K562 (cell line): ENCODE data around the gene GLUL. TPM values are rescaled to one million over a fixed set of nuclear protein-coding genes. Genes with fewer than 3 reads are reported as not detected.

Experiments
- ATAC-seq: fragments of 200-7000 bp; cut with Tn5 transposase; 3 replicates; pipeline ENCODE4 v1.9.1; 2020; ENCODE audit warnings: moderate library complexity
- BruUV-seq: library from RNA; stranded (reverse); fragments of 400-500 nt; replicated peaks from 2 replicates; lab custom pipeline; 2021; lab: Mats Ljungman, UMichigan
- CTCF ChIA-PET: fragments of 300-600 bp; formaldehyde crosslinking; extraction: SDS; loops from one replicate; lab custom pipeline; 2021; ENCODE audit warnings: low intra/inter-chr PET ratio; lab: Yijun Ruan, JAX
- POLR2A ChIA-PET: fragments of 300-600, 350-650 bp; sonication (Branson Sonifier 250); formaldehyde crosslinking; extraction: SDS; loops from one replicate; lab custom pipeline; 2021; ENCODE audit warnings: antibody characterized with exemption, inconsistent platforms; lab: Yijun Ruan, JAX
- DNase-seq, 4 experiments: peaks; one replicate each; pipeline versions ENCODE4 v3.0.0 to v3.0.0-alpha.2; 2011 to 2018; ENCODE audit warnings: low spot score in 3 of 4, mixed read lengths in 3 of 4; ENCODE audit errors: extremely low read depth in 1 of 4
- FAIRE-seq: peaks from 2 replicates; lab custom pipeline; 2011; peaks lifted over from hg19 to GRCh38; lab: Jason Lieb, UNC
- H2AFZ ChIP-seq: 2 replicates; pipeline ENCODE4 v1.6.0; 2011; ENCODE audit warnings: low read depth, low read length, control low read depth, inconsistent platforms
- H3K27ac ChIP-seq: fragments of 200-600 bp; 3 replicates; pipeline ENCODE4 v1.8.0; 2011; ENCODE audit warnings: low read depth, mild to moderate bottlenecking, control low read depth, inconsistent platforms, low read length, moderate library complexity, mixed read lengths; ENCODE audit errors: extremely low read depth
- H3K27me3 ChIP-seq, 2 experiments: fragments of 300-600 bp in 1 of 2; 2 replicates in 1 of 2; 3 replicates in 1 of 2; pipeline versions ENCODE4 v1.6.0 to v1.8.0; 2011; ENCODE audit warnings: inconsistent platforms in 2 of 2, low read length in 2 of 2, mild to moderate bottlenecking in 1 of 2, mixed read lengths in 1 of 2, moderate library complexity in 1 of 2; ENCODE audit not compliant: control insufficient read depth in 2 of 2, insufficient read depth in 2 of 2
- H3K36me3 ChIP-seq: fragments of 300-600 bp; 3 replicates; pipeline ENCODE4 v1.8.0; 2011; ENCODE audit warnings: mild to moderate bottlenecking, low read length, inconsistent platforms; ENCODE audit not compliant: control insufficient read depth, insufficient read depth
- H3K4me1 ChIP-seq, 2 experiments: fragments of 200-600 bp in 1 of 2; replicated peaks in 1 of 2; 2 replicates in 1 of 2; 3 replicates in 1 of 2; pipeline versions ENCODE4 v1.5.1 to v1.8.0; 2011; ENCODE audit warnings: inconsistent platforms in 2 of 2, low read length in 2 of 2, mild to moderate bottlenecking in 1 of 2, mixed read lengths in 1 of 2, moderate library complexity in 1 of 2; ENCODE audit not compliant: control insufficient read depth in 2 of 2, insufficient read depth in 2 of 2
- H3K4me2 ChIP-seq: 2 replicates; pipeline ENCODE4 v1.6.1; 2011; ENCODE audit warnings: low read length, control low read depth, inconsistent platforms, mixed read lengths; ENCODE audit not compliant: insufficient read depth
- H3K4me3 ChIP-seq: fragments of 200-600 bp; sonication (generic), shearing (Covaris generic); 2 replicates; pipeline ENCODE4 v1.5.1; 2016; ENCODE audit warnings: control low read depth, inconsistent platforms
- H3K79me2 ChIP-seq: fragments of 200-600 bp; 3 replicates; pipeline ENCODE4 v1.8.0; 2011; ENCODE audit warnings: low read length, inconsistent platforms; ENCODE audit not compliant: control insufficient read depth, insufficient read depth
- H3K9ac ChIP-seq, 2 experiments: 2 replicates each; pipeline versions ENCODE4 v1.6.0 to v1.6.1; 2011; ENCODE audit warnings: low read depth in 2 of 2, low read length in 2 of 2, control low read depth in 1 of 2, inconsistent platforms in 1 of 2, mild to moderate bottlenecking in 1 of 2, mixed read lengths in 1 of 2; ENCODE audit not compliant: insufficient read depth in 1 of 2
- H3K9me1 ChIP-seq: one replicate; pipeline ENCODE4 v1.6.0; 2011; ENCODE audit warnings: inconsistent platforms, mild to moderate bottlenecking, low read length, moderate library complexity; ENCODE audit not compliant: control insufficient read depth, insufficient read depth
- H3K9me3 ChIP-seq: replicated peaks from 2 replicates; pipeline ENCODE4 v1.5.1; 2011; ENCODE audit warnings: low read depth, low read length, inconsistent platforms; ENCODE audit not compliant: control insufficient read depth, insufficient read depth
- H4K20me1 ChIP-seq: replicated peaks from 2 replicates; pipeline ENCODE4 v1.6.1; 2011; ENCODE audit warnings: low read length, inconsistent platforms, mixed read lengths; ENCODE audit not compliant: control insufficient read depth, insufficient read depth
- CHD1 ChIP-seq: fragments of 200-600 bp; sonication (generic); IDR thresholded peaks from one replicate; pipeline ENCODE4 v1.6.1; 2012; ENCODE audit warnings: mild to moderate bottlenecking, moderate library complexity, low read length, inconsistent platforms
- ELF2 ChIP-seq: fragments of 250-450 bp; sonication (Bioruptor Pico); IDR thresholded peaks from 2 replicates; pipeline ENCODE4 v1.5.0; 2021; ENCODE audit warnings: mild to moderate bottlenecking
- ELK3 ChIP-seq: fragments of 450-650 bp; formaldehyde crosslinking; IDR thresholded peaks from 2 replicates; pipeline ENCODE4 v1.4.0; 2020; ENCODE audit warnings: mild to moderate bottlenecking
- MCM2 ChIP-seq: fragments of 450-650 bp; IDR thresholded peaks from 2 replicates; pipeline ENCODE4 v1.6.1; 2017; ENCODE audit warnings: low read depth, mild to moderate bottlenecking
- MEF2D ChIP-seq: conservative IDR thresholded peaks from 2 replicates; pipeline ENCODE4 v1.6.1; 2016; ENCODE audit warnings: low read depth, missing genetic modification characterization, missing compliant biosample characterization
- PHTF2 ChIP-seq: fragments of 250-450 bp; sonication (Bioruptor Pico); IDR thresholded peaks from 2 replicates; pipeline ENCODE4 v1.5.0; 2021; ENCODE audit warnings: mild to moderate bottlenecking
- POLR2AphosphoS5 ChIP-seq: IDR thresholded peaks from 2 replicates; pipeline ENCODE4 v1.6.1; 2011; ENCODE audit warnings: mild to moderate bottlenecking, low read depth, low read length, moderate library complexity; ENCODE audit not compliant: control insufficient read depth, insufficient read depth
- POLR2G ChIP-seq: fragments of 200-400 bp; formaldehyde crosslinking; IDR thresholded peaks from 2 replicates; pipeline ENCODE4 v1.6.1; 2017; ENCODE audit warnings: low read depth, mild to moderate bottlenecking, antibody characterized with exemption, low read length, moderate library complexity
- RAD21 ChIP-seq, 2 experiments: fragments of 250-450 bp in 1 of 2; fragments of 450-650 bp in 1 of 2; sonication (Bioruptor Pico) in 1 of 2; formaldehyde crosslinking in 1 of 2; IDR thresholded peaks in 1 of 2; conservative IDR thresholded peaks in 1 of 2; 2 replicates each; pipeline versions ENCODE4 v1.4.0 to v1.8.0; 2020 to 2022; ENCODE audit warnings: mild to moderate bottlenecking in 2 of 2, moderate library complexity in 1 of 2
- RBFOX2 ChIP-seq: fragments of 200-400 bp; formaldehyde crosslinking; IDR thresholded peaks from 2 replicates; pipeline ENCODE4 v1.6.1; 2017; ENCODE audit warnings: low read depth, mild to moderate bottlenecking, low read length, moderate library complexity
- RNF2 ChIP-seq: sonication (generic); IDR thresholded peaks from 2 replicates; pipeline ENCODE4 v1.6.1; 2016
- TAF15 ChIP-seq: fragments of 200-400 bp; formaldehyde crosslinking; IDR thresholded peaks from 2 replicates; pipeline ENCODE4 v1.6.1; 2017; ENCODE audit warnings: mild to moderate bottlenecking, low read depth, low read length, moderate library complexity
- ZBED1 ChIP-seq: IDR thresholded peaks from 2 replicates; pipeline ENCODE4 v1.6.1; 2014
- ZBTB49 ChIP-seq: sonication (generic); formaldehyde crosslinking; IDR thresholded peaks from 2 replicates; pipeline ENCODE4 v1.8.0; 2022; ENCODE audit warnings: missing genetic modification reagents, mild to moderate bottlenecking, borderline replicate concordance
- ZNF134 ChIP-seq: fragments of 250-450 bp; sonication (Bioruptor Pico); conservative IDR thresholded peaks from 2 replicates; pipeline ENCODE4 v1.4.0; 2020
- ZNF140 ChIP-seq: fragments of 250-450 bp; sonication (Bioruptor Pico); IDR thresholded peaks from 2 replicates; pipeline ENCODE4 v1.8.0; 2021; ENCODE audit warnings: moderate library complexity, mild to moderate bottlenecking, inconsistent platforms
- ZNF324 ChIP-seq: fragments of 250-450 bp; sonication (Bioruptor Pico); IDR thresholded peaks from 2 replicates; pipeline ENCODE4 v1.4.0; 2020; ENCODE audit warnings: mild to moderate bottlenecking
- ZNF740 ChIP-seq, 3 experiments: fragments of 200-800 bp in 1 of 3; sonication (Bioruptor generic) in 1 of 3; sonication (generic) in 1 of 3; formaldehyde crosslinking in 1 of 3; IDR thresholded peaks; 2 replicates each; pipeline versions ENCODE4 v1.6.1 to v1.8.0; 2016 to 2022; ENCODE audit warnings: mild to moderate bottlenecking in 2 of 3, missing compliant biosample characterization in 2 of 3, missing genetic modification characterization in 2 of 3, missing genetic modification reagents in 1 of 3
- WGBS: fragments of 100-300 bp; shearing (Covaris generic); methylation state at CpG from one replicate; pipeline ENCODE4 v1.1.6; 2016; ENCODE audit warnings: low coverage, mixed read lengths; ENCODE audit not compliant: insufficient coverage; ENCODE audit errors: missing lambda C conversion rate; 5-methylcytosine and 5-hydroxymethylcytosine counted together
- in situ Hi-C: fragments of 300-500 bp; cut with MboI; formaldehyde crosslinking; loops from 4 replicates; pipeline ENCODE4 v1.15.0; 2018; ENCODE audit warnings: inconsistent platforms, mixed read lengths
- intact Hi-C: fragments of 100-400 bp; cut with micrococcal nuclease; formaldehyde crosslinking; loops from 2 replicates; pipeline ENCODE4 v1.14.2; 2022
- polyA plus RNA-seq, 8 experiments: library from polyadenylated mRNA; depleted of rRNA in 4 of 8; stranded (reverse) in 5 of 8; unstranded in 3 of 8; fragments of >200 nt; fragmentation: Nextera tagmentation in 2 of 8; fragmentation: Illumina TruSeq in 1 of 8; extraction: Ambion mirVana in 2 of 8; extraction: Trizol in 1 of 8; gene quantifications; 2 replicates each; pipeline versions ENCODE4 v1.2.1 to v1.2.3, GENCODE V29; 2011 to 2014; ENCODE audit warnings: inconsistent platforms in 1 of 8, missing spikeins in 1 of 8
- total RNA-seq, 7 experiments: library from RNA; depleted of rRNA in 6 of 7; stranded (reverse); fragments of >200 nt in 6 of 7; fragmentation: Illumina TruSeq in 2 of 7; extraction: Trizol in 2 of 7; gene quantifications; 2 replicates each; pipeline versions ENCODE4 v1.2.1 to v1.2.3, GENCODE V29; 2011 to 2021; ENCODE audit warnings: low replicate concordance in 1 of 7

GLUL gene
- total and polyA plus RNA-seq, 9 of the 15 experiments (the other 6 are each of a cell fraction or from before 2014, with no cell fraction given): 1,088 to 4,222 (median 1,338) TPM

- WGBS: 52% methylated on average over 5 of the region's 5 CpGs
- no peaks in the 10 kb centered on the region for H3K27me3 ChIP-seq
- intact Hi-C loops: loop anchor here (2.0 kb wide), 1 partner anchor 30 kb away; no protein-coding TSS in a partner anchor
- FAIRE-seq (no peak), DNase-seq (no peak), ATAC-seq (no peak)
- peak overlapping the region; percentile 23; the same call in 1 of the 3 replicates for H3K27ac ChIP-seq
- peaks cover 85% of the 10 kb centered on the region for H3K79me2 ChIP-seq
- no peaks in the 10 kb centered on the region for H3K9me3 ChIP-seq
- no TSS peak for BruUV-seq
- H3K9ac ChIP-seq: peak overlapping the region; percentile 88
- H3K9me1 ChIP-seq: peaks cover 27% of the 10 kb centered on the region
- peaks cover 72% of the 10 kb centered on the region for H3K36me3 ChIP-seq
- CTCF ChIA-PET: no interaction called here
- H3K4me3 ChIP-seq: peak overlapping the region; percentile 77
- H2AFZ ChIP-seq: no peak overlapping the region
- H3K4me2 ChIP-seq: peak overlapping the region; percentile 98
- H3K4me1 ChIP-seq: peaks cover 33 to 56% of the 10 kb centered on the region in 2 experiments
- POLR2A ChIA-PET: interaction anchor here (0.7 to 8.0 kb wide), 34 partner anchors 7 to 309 kb away, joined by 3 to 137 read pairs (median 4); no protein-coding TSS in a partner anchor
- in situ Hi-C loops: no loop called here
- peaks cover 43% of the 10 kb centered on the region for H4K20me1 ChIP-seq
- TF ChIP-seq ELK3 (CRISPR knock-in tag): no peak
- no peak for TF ChIP-seq ZNF740 (CRISPR knock-in tag; IDR thresholded peaks at IDR 0.05)
- TF ChIP-seq ZNF740 (tag; IDR thresholded peaks at IDR 0.05): no peak
- TF ChIP-seq MCM2: no peak
- no peak for TF ChIP-seq TAF15
- TF ChIP-seq PHTF2 (CRISPR knock-in tag): no peak
- TF ChIP-seq RAD21 (CRISPR knock-in tag; conservative IDR thresholded peaks at IDR 0.05 in 1 of 2, IDR thresholded peaks at IDR 0.05 in 1 of 2): no peak
- no peak for TF ChIP-seq ELF2 (CRISPR knock-in tag)
- TF ChIP-seq RNF2: no peak
- TF ChIP-seq POLR2AphosphoS5: no peak
- TF ChIP-seq MEF2D: no peak
- peak; percentile 54 for TF ChIP-seq RBFOX2
- no peak for TF ChIP-seq ZNF140
- TF ChIP-seq POLR2G: peak; percentile 2; the same call in 1 of the 2 replicates
- TF ChIP-seq ZBED1: no peak
- peak; percentile 27 for TF ChIP-seq CHD1
- TF ChIP-seq ZBTB49 (CRISPR knock-in tag): no peak
- peak; percentile 36; the same call in 1 of the 2 replicates for TF ChIP-seq ZNF324 (CRISPR knock-in tag)
- no peak for TF ChIP-seq ZNF134 (CRISPR knock-in tag)
These were observed 3.0 kb downstream of the GLUL start for GRCh38 chr1:182388392-182389134.
